ENCODE data around the gene EIF4G1.

DNA sequence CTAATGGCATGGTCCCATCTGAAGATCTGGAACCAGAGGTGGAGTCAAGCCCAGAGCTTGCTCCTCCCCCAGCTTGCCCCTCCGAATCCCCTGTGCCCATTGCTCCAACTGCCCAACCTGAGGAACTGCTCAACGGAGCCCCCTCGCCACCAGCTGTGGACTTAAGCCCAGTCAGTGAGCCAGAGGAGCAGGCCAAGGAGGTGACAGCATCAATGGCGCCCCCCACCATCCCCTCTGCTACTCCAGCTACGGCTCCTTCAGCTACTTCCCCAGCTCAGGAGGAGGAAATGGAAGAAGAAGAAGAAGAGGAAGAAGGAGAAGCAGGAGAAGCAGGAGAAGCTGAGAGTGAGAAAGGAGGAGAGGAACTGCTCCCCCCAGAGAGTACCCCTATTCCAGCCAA lies 7.3 kb downstream of the EIF4G1 start:
- TF ChIP-seq, protein P1, sequence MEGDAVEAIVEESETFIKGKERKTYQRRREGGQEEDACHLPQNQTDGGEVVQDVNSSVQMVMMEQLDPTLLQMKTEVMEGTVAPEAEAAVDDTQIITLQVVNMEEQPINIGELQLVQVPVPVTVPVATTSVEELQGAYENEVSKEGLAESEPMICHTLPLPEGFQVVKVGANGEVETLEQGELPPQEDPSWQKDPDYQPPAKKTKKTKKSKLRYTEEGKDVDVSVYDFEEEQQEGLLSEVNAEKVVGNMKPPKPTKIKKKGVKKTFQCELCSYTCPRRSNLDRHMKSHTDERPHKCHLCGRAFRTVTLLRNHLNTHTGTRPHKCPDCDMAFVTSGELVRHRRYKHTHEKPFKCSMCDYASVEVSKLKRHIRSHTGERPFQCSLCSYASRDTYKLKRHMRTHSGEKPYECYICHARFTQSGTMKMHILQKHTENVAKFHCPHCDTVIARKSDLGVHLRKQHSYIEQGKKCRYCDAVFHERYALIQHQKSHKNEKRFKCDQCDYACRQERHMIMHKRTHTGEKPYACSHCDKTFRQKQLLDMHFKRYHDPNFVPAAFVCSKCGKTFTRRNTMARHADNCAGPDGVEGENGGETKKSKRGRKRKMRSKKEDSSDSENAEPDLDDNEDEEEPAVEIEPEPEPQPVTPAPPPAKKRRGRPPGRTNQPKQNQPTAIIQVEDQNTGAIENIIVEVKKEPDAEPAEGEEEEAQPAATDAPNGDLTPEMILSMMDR (IDR thresholded peaks at IDR 0.05 in 2 of 3, conservative IDR thresholded peaks at IDR 0.05 in 1 of 3; ENCODE audit: borderline replicate concordance in 1 of 3, insufficient read depth in 1 of 3, low read depth in 2 of 3, low read length in 2 of 3) = no peak
- no peak for TF ChIP-seq YY1 (IDR thresholded peaks at IDR 0.05; ENCODE audit: extremely low read depth, insufficient replicate concordance, low read depth, low read length)
- no peak for TF ChIP-seq RAD21 (IDR thresholded peaks at IDR 0.05; ENCODE audit: low read depth)
- TF ChIP-seq ZNF274 (IDR thresholded peaks at IDR 0.05; ENCODE audit: low read depth, low read length) = no peak
- no peak for TF ChIP-seq TCF7L2 (IDR thresholded peaks at IDR 0.05; ENCODE audit: borderline replicate concordance, extremely low read depth, insufficient read depth, insufficient read length)
- no peak for TF ChIP-seq POLR2A (IDR thresholded peaks at IDR 0.05; ENCODE audit: borderline replicate concordance, extremely low read depth, insufficient read depth, insufficient read length)
- TF ChIP-seq POLR2AphosphoS5 (IDR thresholded peaks at IDR 0.05; ENCODE audit: low read depth, low read length) = no peak
- no peak for TF ChIP-seq JUND (IDR thresholded peaks at IDR 0.05)
- TF ChIP-seq, protein P2, sequence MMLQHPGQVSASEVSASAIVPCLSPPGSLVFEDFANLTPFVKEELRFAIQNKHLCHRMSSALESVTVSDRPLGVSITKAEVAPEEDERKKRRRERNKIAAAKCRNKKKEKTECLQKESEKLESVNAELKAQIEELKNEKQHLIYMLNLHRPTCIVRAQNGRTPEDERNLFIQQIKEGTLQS (IDR thresholded peaks at IDR 0.05) = no peak
- no peak for TF ChIP-seq EZH2 (IDR thresholded peaks at IDR 0.05)
- TF ChIP-seq, protein P3, sequence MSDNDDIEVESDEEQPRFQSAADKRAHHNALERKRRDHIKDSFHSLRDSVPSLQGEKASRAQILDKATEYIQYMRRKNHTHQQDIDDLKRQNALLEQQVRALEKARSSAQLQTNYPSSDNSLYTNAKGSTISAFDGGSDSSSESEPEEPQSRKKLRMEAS (IDR thresholded peaks at IDR 0.05) = no peak
- TF ChIP-seq EZH2phosphoT487 (IDR thresholded peaks at IDR 0.05; ENCODE audit: borderline replicate concordance) = no peak
- TF ChIP-seq CEBPB (IDR thresholded peaks at IDR 0.05; ENCODE audit: low read depth) = no peak
- no peak for TF ChIP-seq ZFX (IDR thresholded peaks at IDR 0.05)

Data from HCT116 (cell line).